SW 1271 (cell line): ENCODE data around the gene CHD5.
"Not testable (repeated sequence)": the region's sequence is repeated elsewhere in the genome, so short reads cannot be mapped to it uniquely, and the experiment has no call there.

Source experiments
- DNase-seq, 2 experiments: peaks; one replicate each; lab custom pipeline; 2025; lab: John Stamatoyannopoulos, UW

Gene CHD5

DNA sequence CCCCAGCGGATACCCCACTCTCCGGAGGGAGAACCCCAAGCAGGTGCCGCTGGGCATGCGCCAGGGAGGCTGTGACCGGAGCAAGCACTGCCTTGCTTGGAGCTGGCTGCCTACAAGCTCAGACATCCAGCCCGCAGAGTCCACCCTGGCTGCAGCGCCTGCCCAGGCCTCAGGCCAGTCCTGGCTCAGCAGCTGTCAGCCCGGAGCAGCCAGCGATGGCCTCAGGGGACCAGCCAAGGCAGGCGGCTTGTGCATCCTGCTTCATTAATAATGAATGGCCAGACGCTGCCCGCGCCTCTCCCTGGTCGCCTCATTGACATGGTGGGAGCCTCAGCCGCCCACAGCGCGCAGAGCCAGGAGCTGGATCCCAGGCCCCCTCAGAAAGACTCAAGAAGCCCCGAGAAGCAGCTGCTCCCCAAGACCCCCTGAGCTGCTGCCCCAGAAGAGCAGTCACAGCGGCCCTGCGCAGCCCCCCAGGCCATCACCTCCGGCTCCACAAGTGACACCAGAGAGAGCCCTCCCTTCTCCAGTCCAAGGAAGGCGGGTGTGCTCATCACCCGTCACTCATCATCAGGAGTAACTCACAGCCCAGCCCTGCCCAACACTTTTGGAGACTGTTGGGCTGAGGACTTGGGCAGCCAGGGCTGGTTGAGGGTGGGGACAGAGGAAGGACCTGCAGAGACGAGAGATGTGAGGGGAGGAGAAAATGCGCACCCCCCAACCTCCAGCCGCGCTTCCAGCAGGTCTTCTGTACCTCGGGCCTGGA lies 114.8 kb downstream of the CHD5 start:
- no peak for DNase-seq

DNA sequence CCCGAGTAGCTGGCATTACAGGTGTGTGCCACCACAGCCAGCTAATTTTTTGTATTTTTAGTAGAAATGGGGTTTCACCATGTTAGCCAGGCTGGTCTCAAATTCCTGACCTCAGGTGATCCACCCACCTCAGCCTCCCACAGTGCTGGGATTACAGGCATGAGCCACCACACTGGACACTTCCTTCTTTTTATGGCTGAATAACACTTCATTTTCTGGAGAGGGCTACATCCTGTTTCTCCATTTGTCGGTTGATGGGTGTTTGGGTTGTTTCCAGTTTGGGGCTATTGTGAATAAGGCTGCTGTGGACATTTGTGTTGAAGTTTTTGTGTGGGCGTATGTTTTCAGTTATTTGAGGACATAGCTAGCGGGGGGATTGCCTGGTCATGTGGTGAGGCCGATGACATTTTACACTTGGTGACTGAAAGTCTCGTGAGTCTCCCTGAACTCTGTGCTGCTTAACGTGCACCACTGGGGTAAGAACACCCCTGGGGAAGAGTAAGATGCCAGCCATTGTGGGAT lies 116.5 kb downstream of the CHD5 start:
- not testable (repeated sequence) for DNase-seq

DNA sequence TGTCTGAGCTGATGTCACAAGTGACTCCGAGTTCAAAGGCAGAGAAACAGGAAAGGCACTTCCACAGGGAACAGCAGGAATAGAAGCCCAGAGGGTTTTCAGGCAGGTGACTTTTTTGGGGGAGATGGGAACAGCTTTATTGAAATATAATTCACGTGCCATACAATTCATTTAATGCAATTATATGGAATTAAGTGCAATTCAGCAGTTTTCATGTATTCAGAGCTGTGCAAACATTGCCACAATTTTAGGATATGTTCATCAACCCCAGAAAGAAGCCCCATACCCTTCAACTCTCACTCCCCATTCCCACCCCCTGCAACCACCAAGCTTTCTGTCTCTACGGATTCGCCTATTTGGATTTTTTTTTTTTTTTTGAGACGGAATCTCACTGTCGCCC lies 117.5 kb downstream of the CHD5 start:
- DNase-seq = no peak

DNA sequence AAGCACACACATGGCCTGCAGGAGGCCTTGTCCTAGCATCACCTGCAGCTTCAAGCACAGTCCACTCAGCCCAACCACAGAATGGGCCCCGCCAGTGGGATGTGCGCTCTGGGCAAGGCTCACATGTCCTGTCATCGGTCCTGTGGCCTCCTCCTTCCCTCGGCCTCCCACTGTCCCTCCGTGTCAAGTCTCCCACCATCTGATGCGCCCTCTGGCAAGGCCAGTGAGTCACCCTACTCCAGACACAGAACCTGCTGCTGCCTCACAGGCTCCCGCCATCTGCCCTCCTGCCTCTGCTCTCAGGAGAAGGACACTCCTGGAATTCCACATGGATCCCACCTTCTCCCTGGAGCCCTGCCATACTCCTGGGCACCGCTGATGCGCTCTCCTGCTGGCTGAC lies 120.3 kb downstream of the CHD5 start:
- DNase-seq = no peak

DNA sequence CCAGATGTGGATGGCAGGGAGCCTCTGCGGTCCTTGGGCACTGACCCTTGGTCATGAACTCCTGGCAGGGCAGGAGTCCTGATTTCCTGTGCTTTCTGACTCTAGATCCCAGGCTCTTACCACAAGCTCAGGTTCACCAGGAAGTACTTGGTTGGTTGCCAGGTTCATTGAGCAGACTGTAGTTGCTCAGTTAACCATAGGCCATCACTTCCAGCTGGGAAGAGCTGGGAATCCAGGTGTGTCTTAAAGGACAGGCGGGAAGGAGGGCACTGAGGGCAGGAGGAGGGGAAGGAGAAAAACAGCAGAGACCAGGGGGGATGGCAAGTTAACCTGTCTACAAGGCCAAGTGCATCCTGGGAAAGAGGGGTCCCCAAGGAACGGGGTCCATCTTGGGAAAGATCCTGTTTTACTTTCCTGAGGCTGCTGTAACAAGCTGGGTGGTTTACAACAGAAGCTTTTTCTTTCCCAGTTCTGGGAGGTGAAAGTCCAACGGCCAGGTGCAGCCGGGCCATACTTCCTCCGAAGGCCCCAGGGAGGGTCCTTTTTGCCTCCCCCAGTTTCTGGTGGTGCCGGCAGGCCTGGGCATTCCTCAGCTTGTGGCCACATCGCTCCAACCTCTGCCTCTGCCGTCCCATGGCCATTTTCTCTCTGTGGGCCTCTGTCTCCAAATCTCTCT lies 122.8 kb downstream of the CHD5 start:
- DNase-seq = no peak

DNA sequence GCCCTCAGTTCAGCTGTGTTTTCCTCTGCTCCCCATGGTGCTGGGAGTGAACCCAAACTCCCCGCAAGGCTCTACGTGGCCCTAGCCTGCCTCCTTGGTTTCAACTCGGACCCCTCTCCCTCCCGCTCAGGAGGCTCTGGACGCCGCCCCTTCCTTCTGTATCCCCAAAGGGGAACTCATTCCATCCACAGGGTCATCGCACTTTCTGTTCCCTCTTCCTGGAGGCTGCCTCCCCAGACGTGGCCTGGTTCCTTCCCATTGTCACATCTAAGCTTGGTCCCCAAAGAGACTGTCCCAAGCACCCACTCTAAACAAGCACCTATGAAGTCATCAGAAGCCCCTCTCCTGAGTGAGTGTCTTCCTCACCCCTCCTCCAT lies 123.6 kb downstream of the CHD5 start:
- DNase-seq = no peak

DNA sequence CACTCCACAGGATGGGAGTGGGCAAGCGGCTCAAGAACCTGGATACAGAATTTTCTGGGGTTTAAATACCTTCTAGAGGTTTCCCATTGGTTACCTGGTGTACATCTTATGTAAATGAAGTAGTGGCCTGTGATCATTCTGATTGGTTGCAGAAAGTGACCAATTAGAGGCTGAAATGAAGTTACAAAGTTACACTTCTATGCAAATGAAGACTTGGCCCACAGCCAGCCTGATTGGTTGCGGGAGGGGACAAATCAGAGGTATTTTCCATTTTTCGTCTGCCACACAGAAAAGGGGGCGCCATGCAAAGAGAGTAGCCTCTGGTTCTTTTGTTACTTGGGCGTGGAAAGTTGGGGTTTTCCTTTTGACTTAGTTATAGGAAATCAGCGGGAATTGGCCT lies 125.5 kb downstream of the CHD5 start:
- DNase-seq = no peak

DNA sequence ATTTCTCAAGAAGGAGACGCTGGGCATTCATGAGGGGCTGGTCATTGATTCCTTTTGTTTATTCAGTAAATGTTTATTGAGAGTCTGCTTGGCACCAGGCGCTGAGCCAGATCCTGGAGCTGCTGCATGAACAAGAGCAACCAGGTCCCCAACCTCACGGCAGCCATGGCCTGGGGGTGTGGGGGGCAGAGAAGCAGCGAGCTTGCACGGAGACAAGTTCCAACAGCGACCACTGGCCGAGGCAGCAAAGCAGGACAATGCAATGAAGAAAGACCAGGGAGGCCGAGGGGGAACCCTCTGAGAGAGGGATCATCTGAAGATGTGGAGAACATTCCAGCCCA lies 126.9 kb downstream of the CHD5 start:
- no peak for DNase-seq

DNA sequence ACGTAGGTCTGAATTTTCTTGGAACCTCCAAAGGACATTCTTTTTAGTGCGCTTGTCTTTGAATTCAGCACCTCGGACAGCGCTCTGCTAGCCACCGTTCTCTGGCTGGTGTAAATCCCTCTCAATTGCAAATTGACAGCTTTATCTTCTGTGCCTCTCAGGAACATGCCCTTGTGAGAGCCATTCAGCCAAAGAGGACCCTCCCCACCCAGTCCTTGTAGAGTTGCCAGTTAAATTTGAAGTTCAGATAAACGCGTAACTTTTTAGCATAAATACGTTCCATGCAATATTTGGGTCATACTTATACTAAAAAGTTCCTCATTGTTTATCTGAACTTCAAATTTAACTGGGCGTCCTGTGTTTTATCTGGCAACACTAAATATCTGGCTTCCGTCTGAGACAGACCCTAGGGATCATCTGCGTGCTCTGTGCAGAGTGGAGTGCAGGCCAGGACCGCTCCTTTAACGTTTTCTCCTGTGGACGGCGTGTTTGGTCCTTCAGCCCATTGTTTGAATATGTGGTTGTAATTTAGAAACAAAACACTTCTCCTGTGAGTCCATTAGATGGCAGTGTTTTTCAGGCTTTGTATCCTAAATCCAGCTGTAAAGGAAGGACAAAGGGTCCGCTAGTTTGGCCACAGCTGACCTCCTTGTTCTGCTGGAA lies 127.4 kb downstream of the CHD5 start:
- peak in 1 of 2 experiments; percentile 48 for DNase-seq
